Neuron (in vitro differentiated cells): Measurements from ENCODE around the gene SNX12.

Source experiments
- H2AFZ ChIP-seq: one replicate; pipeline ENCODE4 v1.6.1; 2013; ENCODE audit warnings: low read depth, mild to moderate bottlenecking, inconsistent platforms, low read length, moderate library complexity
- H3K27me3 ChIP-seq: one replicate; pipeline ENCODE4 v1.6.1; 2013; ENCODE audit warnings: low read length; ENCODE audit not compliant: insufficient read depth
- H3K36me3 ChIP-seq: one replicate; pipeline ENCODE4 v1.6.1; 2013; ENCODE audit warnings: low read length; ENCODE audit not compliant: insufficient read depth
- H3K4me1 ChIP-seq: one replicate; pipeline ENCODE4 v1.6.1; 2013; ENCODE audit warnings: low read length; ENCODE audit not compliant: insufficient read depth
- H3K4me3 ChIP-seq: 2 replicates; pipeline ENCODE4 v1.5.1; 2013; ENCODE audit warnings: mild to moderate bottlenecking, low read length, moderate library complexity
- H3K9me3 ChIP-seq: one replicate; pipeline ENCODE4 v1.6.1; 2013; ENCODE audit warnings: low read length

SNX12 gene

GRCh38 chrX:71100581-71101505, 32.7 kb upstream of the SNX12 start:
- Histone ChIP-seq H2AFZ (no peak overlapping the region), H3K4me3 (no peak overlapping the region), H3K36me3 (no peaks in the 10 kb centered on the region), H3K9me3 (no peaks in the 10 kb centered on the region), H3K27me3 (no peaks in the 10 kb centered on the region), H3K4me1 (peaks cover 16% of the 10 kb centered on the region)

- peaks cover 16% of the 10 kb centered on the region for H3K4me1 ChIP-seq
- H3K27me3 ChIP-seq = no peaks in the 10 kb centered on the region
- no peak overlapping the region for H2AFZ ChIP-seq
- no peaks in the 10 kb centered on the region for H3K36me3 ChIP-seq
- no peaks in the 10 kb centered on the region for H3K9me3 ChIP-seq
- no peak overlapping the region for H3K4me3 ChIP-seq
Measured at GRCh38 chrX:71099736-71100135, 31.6 kb upstream of the SNX12 start.

- no peaks in the 10 kb centered on the region for H3K27me3 ChIP-seq
- no peak overlapping the region for H3K4me3 ChIP-seq
- H3K4me1 ChIP-seq = peaks cover 13% of the 10 kb centered on the region
- no peak overlapping the region for H2AFZ ChIP-seq
- no peaks in the 10 kb centered on the region for H3K9me3 ChIP-seq
- no peaks in the 10 kb centered on the region for H3K36me3 ChIP-seq
Measured at GRCh38 chrX:71098951-71099506, 30.9 kb upstream of the SNX12 start.

GRCh38 chrX:71098302-71098701, 30.2 kb upstream of the SNX12 start:
- Histone ChIP-seq H3K9me3 (no peaks in the 10 kb centered on the region), H3K27me3 (no peaks in the 10 kb centered on the region), H3K4me3 (no peak overlapping the region), H2AFZ (no peak overlapping the region), H3K4me1 (peaks cover 6% of the 10 kb centered on the region), H3K36me3 (no peaks in the 10 kb centered on the region)

GRCh38 chrX:71096760-71097032, 28.6 kb upstream of the SNX12 start:
- H3K4me1 ChIP-seq = no peaks in the 10 kb centered on the region
- H3K9me3 ChIP-seq = no peaks in the 10 kb centered on the region
- peak overlapping the region; percentile 59 for H3K4me3 ChIP-seq
- no peaks in the 10 kb centered on the region for H3K27me3 ChIP-seq
- no peaks in the 10 kb centered on the region for H3K36me3 ChIP-seq
- peak overlapping the region; percentile 39 for H2AFZ ChIP-seq

- H3K36me3 ChIP-seq = no peaks in the 10 kb centered on the region
- H3K4me3 ChIP-seq = peak overlapping the region; percentile 59
- no peaks in the 10 kb centered on the region for H3K9me3 ChIP-seq
- no peaks in the 10 kb centered on the region for H3K27me3 ChIP-seq
- no peaks in the 10 kb centered on the region for H3K4me1 ChIP-seq
- peak overlapping the region; percentile 39 for H2AFZ ChIP-seq
Measured at GRCh38 chrX:71095981-71096759, 28.0 kb upstream of the SNX12 start.

- H3K27me3 ChIP-seq = no peaks in the 10 kb centered on the region
- H3K4me1 ChIP-seq = no peaks in the 10 kb centered on the region
- peak within 1 kb of the TSS; percentile 42 for H2AFZ ChIP-seq
- H3K36me3 ChIP-seq = no peaks in the 10 kb centered on the region
- peak within 1 kb of the TSS; percentile 59 for H3K4me3 ChIP-seq
- no peaks in the 10 kb centered on the region for H3K9me3 ChIP-seq
Measured at GRCh38 chrX:71095555-71095980, 27.4 kb upstream of the SNX12 start, which contains the start of gene FOXO4. Gene FOXO4, plus strand, starts transcription at chrX:71095851. Its CDS starts 678 bp downstream, at chrX:71096529.

- Histone ChIP-seq H3K9me3 (no peaks in the 10 kb centered on the region), H3K4me1 (no peaks in the 10 kb centered on the region), H3K27me3 (no peaks in the 10 kb centered on the region), H2AFZ (peak overlapping the region; percentile 42), H3K4me3 (peak overlapping the region; percentile 59), H3K36me3 (no peaks in the 10 kb centered on the region)
Measured at GRCh38 chrX:71095033-71095432, 26.9 kb upstream of the SNX12 start.

- no peaks in the 10 kb centered on the region for H3K36me3 ChIP-seq
- H3K4me3 ChIP-seq = no peak overlapping the region
- no peaks in the 10 kb centered on the region for H3K9me3 ChIP-seq
- no peaks in the 10 kb centered on the region for H3K27me3 ChIP-seq
- H2AFZ ChIP-seq = no peak overlapping the region
- H3K4me1 ChIP-seq = no peaks in the 10 kb centered on the region
Measured at GRCh38 chrX:71091263-71091662, 23.1 kb upstream of the SNX12 start.

- Histone ChIP-seq H3K4me3 (no peak overlapping the region), H2AFZ (no peak overlapping the region), H3K36me3 (no peaks in the 10 kb centered on the region), H3K4me1 (no peaks in the 10 kb centered on the region), H3K27me3 (no peaks in the 10 kb centered on the region), H3K9me3 (no peaks in the 10 kb centered on the region)
Measured at GRCh38 chrX:71085900-71086299, 17.8 kb upstream of the SNX12 start.

- H3K4me3 ChIP-seq = no peak overlapping the region
Measured at GRCh38 chrX:71082822-71083221, 14.7 kb upstream of the SNX12 start.

GRCh38 chrX:71082124-71082647, 14.1 kb upstream of the SNX12 start:
- no peaks in the 10 kb centered on the region for H3K9me3 ChIP-seq
- H3K4me1 ChIP-seq = no peaks in the 10 kb centered on the region
- H3K36me3 ChIP-seq = no peaks in the 10 kb centered on the region
- no peaks in the 10 kb centered on the region for H3K27me3 ChIP-seq
- no peak overlapping the region for H2AFZ ChIP-seq
- no peak overlapping the region for H3K4me3 ChIP-seq

More at GRCh38 chrX:71082822-71083221, 14.7 kb upstream of the SNX12 start:
- Histone ChIP-seq H3K9me3 (no peaks in the 10 kb centered on the region), H2AFZ (no peak overlapping the region), H3K4me1 (no peaks in the 10 kb centered on the region), H3K36me3 (no peaks in the 10 kb centered on the region), H3K27me3 (no peaks in the 10 kb centered on the region)
